Central memory CD8-positive, alpha-beta T cell (primary cell): ENCODE data around the gene CLIP2.
"Not testable (repeated sequence)": the region's sequence is repeated elsewhere in the genome, so short reads cannot be mapped to it uniquely, and the experiment has no call there.

ENCODE experiments used
- ATAC-seq: fragments of 150-1000 bp; cut with Tn5 transposase; replicated peaks from 2 replicates; pipeline ENCODE4 v1.10.0; 2022; ENCODE audit warnings: mild to moderate bottlenecking, moderate FRiP score, moderate number of reproducible peaks; ENCODE audit not compliant: poor library complexity, severe bottlenecking; ENCODE audit errors: extremely low read depth
- DNase-seq, 2 donors: peaks; one replicate each; pipeline ENCODE4 v3.0.0; 2021; ENCODE audit warnings: low spot score in 2 of 2
- H3K27ac Mint-ChIP-seq: one replicate; pipeline ENCODE4 v1.8.0; 2022; ENCODE audit warnings: low read depth, mild to moderate bottlenecking, moderate library complexity, mixed read lengths
- H3K27me3 Mint-ChIP-seq: one replicate; pipeline ENCODE4 v1.8.0; 2022; ENCODE audit warnings: mixed read lengths
- H3K36me3 Mint-ChIP-seq: one replicate; pipeline ENCODE4 v1.8.0; 2022; ENCODE audit warnings: mild to moderate bottlenecking, moderate library complexity, mixed read lengths; ENCODE audit not compliant: insufficient read depth
- H3K4me1 Mint-ChIP-seq: one replicate; pipeline ENCODE4 v1.8.0; 2022; ENCODE audit warnings: mixed read lengths
- H3K4me3 Mint-ChIP-seq: one replicate; pipeline ENCODE4 v1.8.0; 2022; ENCODE audit warnings: mild to moderate bottlenecking, moderate library complexity, mixed read lengths
- H3K9me3 Mint-ChIP-seq: one replicate; pipeline ENCODE4 v1.8.0; 2022; ENCODE audit warnings: mixed read lengths

The CLIP2 gene

DNA sequence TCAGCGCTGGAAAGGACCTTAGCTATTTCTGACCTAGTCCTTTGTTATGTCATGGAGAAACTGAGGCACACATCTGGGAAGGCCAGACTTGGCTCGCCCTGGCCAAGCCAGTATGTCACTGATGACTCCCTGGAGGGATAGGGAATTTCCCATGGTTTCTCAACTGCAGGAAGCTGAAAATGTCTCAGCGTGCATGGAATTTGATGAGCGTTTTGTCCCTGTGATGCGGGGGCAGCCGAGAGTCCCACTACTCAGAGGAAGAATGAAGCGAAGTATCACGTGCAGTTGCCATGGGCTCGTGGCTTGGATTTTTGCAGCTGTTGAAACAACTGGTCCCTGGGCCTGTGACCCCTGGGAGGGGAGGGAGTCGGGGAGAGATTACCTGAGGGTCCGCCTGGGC is 44.8 kb downstream of the CLIP2 start:
- ATAC-seq (no peak), DNase-seq (no peak)
- H3K27ac Mint-ChIP-seq, result no peak overlapping the region
- H3K4me1 Mint-ChIP-seq, result peaks cover 5% of the 10 kb centered on the region
- no peak overlapping the region for H3K4me3 Mint-ChIP-seq
- no peaks in the 10 kb centered on the region for H3K9me3 Mint-ChIP-seq
- H3K36me3 Mint-ChIP-seq, result no peaks in the 10 kb centered on the region
- H3K27me3 Mint-ChIP-seq, result no peaks in the 10 kb centered on the region

DNA sequence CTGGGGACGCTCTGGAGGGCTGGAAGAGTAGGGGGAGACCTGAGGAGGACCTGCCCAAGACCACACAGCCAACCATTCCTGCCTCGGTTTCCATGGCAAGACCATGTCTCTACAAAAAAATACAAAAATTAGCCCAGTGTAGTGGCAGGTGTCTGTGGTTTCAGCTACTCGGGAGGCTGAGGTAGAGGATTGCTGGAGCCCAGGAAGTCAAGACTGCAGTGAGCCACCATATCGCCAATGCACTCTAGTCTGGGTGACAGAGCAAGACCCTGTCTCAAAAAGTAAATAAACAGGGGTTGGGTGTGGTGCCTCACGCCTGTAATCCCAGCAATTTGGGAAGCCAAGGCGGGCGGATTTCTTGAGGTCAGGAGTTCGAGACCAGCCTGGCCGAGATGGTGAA is 48.7 kb downstream of the CLIP2 start:
- ATAC-seq (no peak), DNase-seq (no peak)
- Mint-ChIP-seq H3K27ac (no peak overlapping the region), H3K9me3 (no peaks in the 10 kb centered on the region), H3K4me1 (peaks cover 5% of the 10 kb centered on the region), H3K4me3 (no peak overlapping the region), H3K36me3 (no peaks in the 10 kb centered on the region), H3K27me3 (no peaks in the 10 kb centered on the region)

DNA sequence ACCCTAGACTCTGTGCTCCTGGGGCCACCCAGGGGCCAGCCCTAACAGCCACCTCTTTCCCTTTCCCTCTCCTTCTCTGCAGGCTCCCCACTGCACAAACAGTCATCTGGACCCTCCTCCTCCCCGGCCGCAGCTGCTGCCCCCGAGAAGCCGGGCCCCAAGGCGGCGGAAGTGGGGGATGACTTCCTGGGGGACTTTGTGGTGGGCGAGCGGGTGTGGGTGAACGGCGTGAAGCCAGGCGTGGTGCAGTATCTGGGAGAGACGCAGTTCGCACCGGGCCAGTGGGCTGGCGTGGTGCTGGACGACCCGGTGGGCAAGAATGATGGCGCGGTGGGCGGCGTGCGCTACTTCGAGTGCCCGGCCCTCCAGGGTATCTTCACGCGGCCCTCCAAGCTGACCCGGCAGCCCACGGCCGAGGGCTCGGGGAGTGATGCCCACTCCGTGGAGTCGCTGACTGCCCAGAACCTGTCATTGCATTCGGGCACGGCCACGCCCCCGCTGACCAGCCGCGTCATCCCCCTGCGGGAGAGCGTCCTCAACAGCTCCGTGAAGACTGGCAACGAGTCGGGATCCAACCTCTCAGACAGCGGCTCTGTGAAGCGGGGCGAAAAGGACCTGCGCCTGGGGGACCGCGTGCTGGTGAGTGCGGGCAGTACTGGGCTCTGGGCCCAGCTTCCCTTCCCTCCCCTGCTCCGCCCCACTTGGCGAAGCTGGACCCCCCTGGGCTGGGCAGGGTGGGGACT is 49.3 kb downstream of the CLIP2 start:
- Mint-ChIP-seq H3K9me3 (no peaks in the 10 kb centered on the region), H3K36me3 (no peaks in the 10 kb centered on the region), H3K27ac (no peak overlapping the region), H3K4me3 (no peak overlapping the region), H3K4me1 (peaks cover 5% of the 10 kb centered on the region), H3K27me3 (no peaks in the 10 kb centered on the region)
- DNase-seq, result no peak
- no peak for ATAC-seq

DNA sequence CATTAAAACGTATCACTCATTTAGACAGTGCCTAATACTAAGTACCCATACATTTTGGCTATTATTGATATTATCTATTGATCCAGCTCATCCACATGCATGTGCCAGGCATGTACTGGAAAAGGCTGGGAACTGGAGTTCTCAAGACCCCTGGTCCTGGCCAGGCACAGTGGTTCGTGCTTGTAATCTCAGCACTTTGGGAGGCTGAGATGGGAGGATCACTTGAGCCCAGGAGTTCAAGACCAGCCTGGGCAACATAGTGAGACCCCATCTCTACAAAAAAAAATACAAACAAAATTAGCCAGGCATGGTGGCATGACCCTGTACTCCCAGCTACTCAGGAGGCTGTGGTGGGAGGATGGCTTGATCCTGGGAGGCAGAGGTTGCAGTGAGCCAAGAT is 50.4 kb downstream of the CLIP2 start:
- not testable (repeated sequence) for H3K27me3 Mint-ChIP-seq, H3K4me3 Mint-ChIP-seq, ATAC-seq, DNase-seq, H3K36me3 Mint-ChIP-seq, H3K27ac Mint-ChIP-seq, H3K4me1 Mint-ChIP-seq, H3K9me3 Mint-ChIP-seq

DNA sequence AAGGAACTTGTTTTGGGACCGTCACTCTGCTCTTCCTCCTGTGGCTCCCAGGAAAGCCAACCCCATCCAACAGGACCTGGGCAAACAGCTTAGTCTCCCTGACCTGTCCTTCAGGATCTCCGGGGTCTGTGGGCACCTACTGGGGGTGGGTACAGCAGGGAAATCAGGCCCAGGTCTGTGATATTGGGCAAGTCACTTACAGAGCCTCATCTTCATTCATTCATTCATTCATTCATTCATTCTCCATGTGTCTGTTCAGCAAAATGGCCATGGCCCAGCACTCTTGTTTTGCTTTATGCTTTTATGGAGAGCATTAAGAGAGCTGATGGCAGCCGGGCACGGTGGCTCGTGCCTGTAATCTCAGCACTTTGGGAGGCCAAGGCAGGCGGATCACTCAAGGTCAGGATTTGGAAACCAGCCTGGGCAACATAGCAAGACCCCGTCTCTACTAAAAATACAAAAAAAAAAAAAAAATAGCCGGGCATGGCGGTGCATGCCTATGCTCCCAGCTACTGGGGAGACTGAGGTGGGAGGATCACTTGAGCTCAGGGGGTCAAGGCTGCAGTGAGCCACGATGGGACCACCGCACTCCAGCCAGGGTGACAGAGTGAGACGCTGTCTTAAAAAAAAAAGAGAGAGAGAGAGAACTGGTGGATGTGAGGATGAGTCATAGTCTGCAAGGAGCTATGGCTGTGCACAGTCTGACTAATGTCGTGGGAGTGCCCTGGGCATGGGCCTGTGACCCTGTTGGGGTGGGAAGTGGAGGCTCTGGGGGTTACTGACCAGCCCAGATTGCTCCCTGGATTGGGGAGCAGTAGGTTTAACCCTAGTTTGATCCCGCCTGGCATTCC is 54.3 kb downstream of the CLIP2 start:
- no peak overlapping the region for H3K4me3 Mint-ChIP-seq
- ATAC-seq, result no peak

DNA sequence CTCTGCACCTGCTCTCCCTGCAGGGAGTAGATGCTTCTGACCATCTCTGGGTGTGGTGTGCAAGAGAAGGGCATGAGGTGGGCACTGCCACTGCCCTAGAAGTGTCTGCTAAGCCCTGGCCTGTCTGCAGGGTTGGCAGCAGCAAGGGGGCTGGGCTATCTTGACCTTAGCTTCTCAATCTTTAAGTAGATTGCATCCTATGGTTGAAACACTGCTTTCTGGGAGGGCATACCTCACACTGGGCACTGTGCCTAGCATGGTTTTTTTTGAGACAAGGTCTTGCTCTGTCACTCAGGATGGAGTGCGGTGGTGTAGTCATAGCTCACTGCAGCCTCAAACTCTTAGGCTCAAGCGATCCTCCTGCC is 54.9 kb downstream of the CLIP2 start:
- H3K4me3 Mint-ChIP-seq, result no peak overlapping the region
- ATAC-seq (no peak), DNase-seq (no peak)
- no peaks in the 10 kb centered on the region for H3K27me3 Mint-ChIP-seq
- H3K4me1 Mint-ChIP-seq, result no peaks in the 10 kb centered on the region
- no peaks in the 10 kb centered on the region for H3K36me3 Mint-ChIP-seq
- no peaks in the 10 kb centered on the region for H3K9me3 Mint-ChIP-seq
- no peak overlapping the region for H3K27ac Mint-ChIP-seq

More for the DNA sequence above, 54.3 kb downstream of the CLIP2 start:
- Mint-ChIP-seq H3K36me3 (no peaks in the 10 kb centered on the region), H3K4me1 (peaks cover under 1% of the 10 kb centered on the region), H3K9me3 (no peaks in the 10 kb centered on the region), H3K27me3 (no peaks in the 10 kb centered on the region), H3K27ac (no peak overlapping the region)
- no peak for DNase-seq

DNA sequence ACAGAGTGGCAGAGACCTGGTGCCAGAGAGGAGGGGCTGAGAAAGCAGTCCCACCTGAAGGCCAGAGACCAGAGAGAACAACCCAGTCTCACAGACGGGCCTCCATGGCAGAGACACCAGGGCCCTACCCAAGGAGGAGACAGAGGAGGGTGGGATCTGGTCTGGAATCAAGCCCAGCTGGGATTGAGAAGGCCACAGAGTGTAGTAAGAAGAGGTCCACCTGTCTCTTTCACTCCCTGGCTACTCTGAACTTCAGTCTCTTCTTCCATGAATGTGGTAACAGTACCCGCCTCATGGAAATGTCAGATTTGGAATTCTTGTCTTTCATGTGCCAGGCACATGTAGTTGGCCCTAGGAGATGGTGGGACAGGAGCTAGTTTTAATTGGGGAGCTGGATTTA is 55.6 kb downstream of the CLIP2 start:
- no peak overlapping the region for H3K27ac Mint-ChIP-seq

DNA sequence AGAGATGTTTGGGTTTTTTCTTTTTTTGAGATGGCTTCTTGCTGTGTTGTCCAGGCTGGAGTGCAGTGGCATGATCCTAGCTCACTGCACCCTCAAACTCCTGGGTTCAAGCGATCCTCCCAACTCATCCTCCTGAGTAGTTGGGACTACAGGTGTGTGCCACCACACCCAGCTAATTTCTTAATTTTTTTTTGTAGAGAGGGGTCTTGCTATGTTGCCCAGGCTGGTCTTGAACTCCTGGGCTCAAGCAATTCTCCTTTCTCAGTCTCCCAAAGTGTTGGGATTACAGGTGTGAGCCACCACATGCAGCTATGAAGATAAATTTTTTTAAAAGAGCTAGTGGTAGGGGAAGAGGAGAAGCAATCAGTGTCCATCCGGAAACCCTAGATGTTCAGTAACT is 56.8 kb downstream of the CLIP2 start:
- Mint-ChIP-seq H3K27ac (no peak overlapping the region), H3K27me3 (no peaks in the 10 kb centered on the region), H3K36me3 (no peaks in the 10 kb centered on the region), H3K4me3 (no peak overlapping the region), H3K4me1 (no peaks in the 10 kb centered on the region), H3K9me3 (no peaks in the 10 kb centered on the region)
- no peak for ATAC-seq
- DNase-seq, result no peak

More for the DNA sequence above, 55.6 kb downstream of the CLIP2 start:
- no peak overlapping the region for H3K4me3 Mint-ChIP-seq
- H3K9me3 Mint-ChIP-seq, result no peaks in the 10 kb centered on the region
- ATAC-seq (no peak), DNase-seq (no peak)
- H3K27me3 Mint-ChIP-seq, result no peaks in the 10 kb centered on the region
- no peaks in the 10 kb centered on the region for H3K36me3 Mint-ChIP-seq
- no peaks in the 10 kb centered on the region for H3K4me1 Mint-ChIP-seq

DNA sequence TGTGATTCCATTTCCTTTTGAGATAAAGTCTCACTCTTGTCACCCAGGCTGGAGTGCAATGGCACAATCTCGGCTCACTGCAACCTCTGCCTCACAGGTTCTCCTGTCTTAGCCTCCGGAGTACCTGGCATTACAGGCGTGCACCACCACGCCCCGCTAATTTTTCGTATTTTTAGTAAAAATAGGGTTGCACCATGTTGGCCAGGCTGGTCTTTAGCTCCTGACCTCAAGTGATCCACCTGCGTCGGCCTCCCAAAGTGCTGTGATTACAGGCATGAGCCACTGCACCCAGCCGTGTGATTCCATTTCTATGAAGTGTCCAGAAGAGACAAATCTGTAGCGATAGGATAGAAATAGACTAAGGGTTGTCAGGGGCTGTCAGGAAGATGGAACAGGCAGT is 60.4 kb downstream of the CLIP2 start:
- no peak for ATAC-seq
- DNase-seq, result no peak
- H3K4me3 Mint-ChIP-seq, result no peak overlapping the region
- no peak overlapping the region for H3K27ac Mint-ChIP-seq
- no peaks in the 10 kb centered on the region for H3K27me3 Mint-ChIP-seq
- H3K9me3 Mint-ChIP-seq, result no peaks in the 10 kb centered on the region
- no peaks in the 10 kb centered on the region for H3K36me3 Mint-ChIP-seq
- no peaks in the 10 kb centered on the region for H3K4me1 Mint-ChIP-seq

DNA sequence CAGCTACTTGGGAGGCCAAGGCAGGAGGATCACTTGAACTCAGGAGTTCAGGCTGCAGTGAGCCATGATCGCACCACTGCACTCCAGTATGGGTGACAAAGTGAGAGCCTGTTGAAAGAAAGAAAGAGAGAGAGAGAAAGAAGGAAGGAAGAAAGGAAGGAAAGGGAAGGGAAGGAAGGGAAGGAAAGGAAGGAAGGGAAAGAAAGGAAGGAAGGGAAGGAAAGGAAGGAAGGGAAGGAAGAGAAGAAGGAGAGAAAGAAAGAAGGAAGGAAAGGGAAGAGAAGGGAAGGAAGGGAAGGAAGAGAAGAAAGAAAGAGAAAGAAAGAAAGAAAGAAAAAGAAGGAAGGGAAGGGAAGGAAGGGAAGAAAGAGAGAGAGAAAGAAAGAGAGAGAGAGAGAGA is 61.5 kb downstream of the CLIP2 start:
- no peaks in the 10 kb centered on the region for H3K9me3 Mint-ChIP-seq
- H3K36me3 Mint-ChIP-seq, result no peaks in the 10 kb centered on the region
- ATAC-seq, result no peak
- H3K4me3 Mint-ChIP-seq, result no peak overlapping the region
- no peaks in the 10 kb centered on the region for H3K27me3 Mint-ChIP-seq
- H3K4me1 Mint-ChIP-seq, result no peaks in the 10 kb centered on the region
- DNase-seq, result no peak
- H3K27ac Mint-ChIP-seq, result no peak overlapping the region

DNA sequence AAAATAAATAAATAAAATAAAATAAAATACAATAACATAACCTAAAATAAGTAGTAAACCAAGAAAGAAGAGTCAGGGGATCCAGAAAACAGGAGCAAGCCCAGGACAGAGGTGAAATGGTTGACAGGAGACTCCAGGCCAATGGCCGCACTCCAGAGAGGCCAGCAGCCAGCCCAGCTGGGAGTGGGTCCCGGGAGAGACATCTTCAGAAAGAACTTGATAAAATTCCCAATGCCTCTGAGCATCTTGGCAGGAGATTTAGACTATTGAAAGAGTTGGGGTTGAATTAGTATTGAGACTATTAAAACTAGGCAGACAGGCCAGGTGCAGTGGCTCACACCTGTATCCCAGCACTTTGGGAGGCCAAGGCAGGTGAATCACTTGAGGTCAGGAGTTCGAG is 62.6 kb downstream of the CLIP2 start:
- DNase-seq (no peak), ATAC-seq (no peak)
- Mint-ChIP-seq H3K9me3 (no peaks in the 10 kb centered on the region), H3K4me1 (no peaks in the 10 kb centered on the region), H3K27ac (no peak overlapping the region), H3K36me3 (no peaks in the 10 kb centered on the region), H3K27me3 (no peaks in the 10 kb centered on the region), H3K4me3 (no peak overlapping the region)

DNA sequence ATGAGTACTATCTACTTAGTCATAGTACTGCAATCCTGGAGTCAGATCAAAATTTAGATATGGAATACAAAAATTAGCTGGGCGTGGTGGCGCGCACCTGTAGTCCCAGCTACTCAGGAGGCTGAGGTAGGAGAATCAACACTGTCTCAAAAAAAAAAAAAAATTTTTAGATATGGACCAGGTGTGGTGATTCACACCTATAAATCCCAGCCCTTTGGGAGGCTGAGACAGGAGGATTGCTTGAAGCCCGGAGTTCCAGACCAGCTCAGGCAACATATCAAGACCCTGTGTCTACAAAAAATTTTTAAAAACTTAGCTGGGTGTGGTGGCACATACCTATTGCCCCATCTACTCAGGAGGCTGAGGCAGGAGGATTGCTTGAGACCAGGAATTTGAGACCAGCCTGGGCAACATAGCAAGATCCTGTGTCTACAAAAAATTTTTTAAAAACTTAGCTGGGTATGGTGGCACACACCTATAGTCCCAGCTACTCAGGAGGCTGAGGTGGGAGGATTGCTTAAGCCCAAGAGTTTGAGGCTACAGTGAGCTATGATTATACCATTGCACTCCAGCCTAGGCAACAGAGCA is 63.4 kb downstream of the CLIP2 start:
- H3K36me3 Mint-ChIP-seq, H3K27ac Mint-ChIP-seq, H3K9me3 Mint-ChIP-seq, ATAC-seq, H3K4me3 Mint-ChIP-seq, H3K4me1 Mint-ChIP-seq, H3K27me3 Mint-ChIP-seq, DNase-seq: not testable (repeated sequence)

DNA sequence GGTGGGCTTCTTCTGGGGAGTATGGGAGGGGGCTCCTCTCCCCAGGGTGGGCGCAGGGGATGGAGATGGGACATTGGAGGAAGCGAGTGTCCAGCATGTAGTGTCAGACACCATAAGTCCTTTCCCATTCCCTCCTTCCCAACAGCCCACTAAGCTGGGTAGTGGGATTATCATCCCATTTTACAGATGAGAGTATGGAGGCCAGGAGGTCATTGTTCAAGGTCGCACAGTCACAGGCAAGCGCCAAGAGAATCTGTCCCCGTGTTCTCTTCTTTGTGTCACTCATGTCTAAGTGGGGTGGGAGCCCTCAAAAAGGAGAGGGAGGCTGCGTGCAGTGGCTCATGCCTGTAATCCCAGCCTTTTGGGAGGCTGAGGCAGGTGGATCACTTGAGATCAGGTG is 64.8 kb downstream of the CLIP2 start:
- Mint-ChIP-seq H3K27ac (no peak overlapping the region), H3K4me1 (no peaks in the 10 kb centered on the region), H3K27me3 (no peaks in the 10 kb centered on the region), H3K4me3 (no peak overlapping the region), H3K9me3 (no peaks in the 10 kb centered on the region), H3K36me3 (peaks cover 4% of the 10 kb centered on the region)
- ATAC-seq, result no peak
- DNase-seq, result no peak
